Measurements from ENCODE around the gene APBB3.

The APBB3 gene

GRCh38 chr5:140556438-140556837 is 8.0 kb downstream of the APBB3 start:
- intact Hi-C loops (cut with DNase I), result no loop called here

GRCh38 chr5:140555747-140556312 is 8.6 kb downstream of the APBB3 start:
- intact Hi-C loops (cut with DNase I), result no loop called here
- DNase-seq, result no peak

More at GRCh38 chr5:140556438-140556837, 8.0 kb downstream of the APBB3 start:
- no peak for DNase-seq

GRCh38 chr5:140554454-140554853 is 9.9 kb downstream of the APBB3 start:
- intact Hi-C loops (cut with DNase I), result no loop called here
- DNase-seq, result no peak

GRCh38 chr5:140553657-140554056 is 10.7 kb downstream of the APBB3 start:
- DNase-seq, result no peak
- intact Hi-C loops (cut with DNase I), result no loop called here

GRCh38 chr5:140551872-140552271 is 12.5 kb downstream of the APBB3 start:
- intact Hi-C loops (cut with DNase I), result no loop called here
- no peak for DNase-seq

GRCh38 chr5:140550147-140551079 is 14.0 kb downstream of the APBB3 start:
- DNase-seq, result peak in 3 of 10 donors; percentile 17 to 78 (median 48)
- intact Hi-C loops (cut with DNase I), result no loop called here

- intact Hi-C loops (cut with DNase I), result loop anchor here (5.0 kb wide), 1 partner anchor 147 kb away; the partner anchor contains the start of gene ANKHD1
- peak in 1 of 10 donors; percentile 21 for DNase-seq
Observed at GRCh38 chr5:140549237-140550144, 14.9 kb downstream of the APBB3 start.

- intact Hi-C loops (cut with DNase I), result loop anchor here (5.0 kb wide), 1 partner anchor 146 kb away; the partner anchor contains the start of gene ANKHD1
- no peak for DNase-seq
Observed at GRCh38 chr5:140548791-140549190, 15.6 kb downstream of the APBB3 start.

GRCh38 chr5:140548300-140548688 is 16.1 kb downstream of the APBB3 start:
- intact Hi-C loops (cut with DNase I), result loop anchor here (5.0 kb wide), 1 partner anchor 146 kb away; the partner anchor contains the start of gene ANKHD1
- no peak for DNase-seq

- intact Hi-C loops (cut with DNase I), result loop anchor here (5.0 kb wide), 1 partner anchor 145 kb away; the partner anchor contains the start of gene ANKHD1
- DNase-seq, result peak; percentile 93 to 99 (median 96)
Observed at GRCh38 chr5:140547508-140548299, 16.7 kb downstream of the APBB3 start, which contains the start of gene EIF4EBP3. TSS of gene EIF4EBP3 (plus strand) at chr5:140547662. CDS start at chr5:140547738, 76 bp downstream.

- intact Hi-C loops (cut with DNase I), result loop anchor here (5.0 kb wide), 1 partner anchor 145 kb away; the partner anchor contains the start of gene ANKHD1
- no peak for DNase-seq
Observed at GRCh38 chr5:140546851-140547507, 17.4 kb downstream of the APBB3 start.

- intact Hi-C loops (cut with DNase I), result loop anchor here (5.0 kb wide), 1 partner anchor 143 kb away; the partner anchor contains the start of gene ANKHD1
- DNase-seq, result no peak
Observed at GRCh38 chr5:140545606-140546005, 18.8 kb downstream of the APBB3 start.

GRCh38 chr5:140544986-140545385 is 19.4 kb downstream of the APBB3 start:
- DNase-seq, result no peak
- intact Hi-C loops (cut with DNase I), result loop anchor here (5.0 kb wide), 1 partner anchor 143 kb away; the partner anchor contains the start of gene ANKHD1

GRCh38 chr5:140542972-140543371 is 21.4 kb downstream of the APBB3 start:
- intact Hi-C loops (cut with DNase I), result no loop called here

GRCh38 chr5:140540227-140540626 is 24.2 kb downstream of the APBB3 start:
- no peak for DNase-seq

More at GRCh38 chr5:140542972-140543371, 21.4 kb downstream of the APBB3 start:
- DNase-seq, result no peak

GRCh38 chr5:140524003-140524402 is 40.4 kb downstream of the APBB3 start:
- intact Hi-C loops (cut with DNase I), result no loop called here
- DNase-seq, result no peak

More at GRCh38 chr5:140540227-140540626, 24.2 kb downstream of the APBB3 start:
- intact Hi-C loops (cut with DNase I), result no loop called here

- no peak for DNase-seq
- intact Hi-C loops (cut with DNase I), result no loop called here
Observed at GRCh38 chr5:140513124-140513523, 51.3 kb downstream of the APBB3 start.

GRCh38 chr5:140509898-140510297 is 54.5 kb downstream of the APBB3 start:
- intact Hi-C loops (cut with DNase I), result no loop called here
- no peak for DNase-seq

All from posterior cingulate gyrus (tissue), 11 donors.